ENCODE data around the gene SELENBP1. TPM values are rescaled to one million over a fixed set of nuclear protein-coding genes. Genes with fewer than 3 reads are reported as not detected.

The SELENBP1 gene
- total RNA-seq, 4 donors from 2014 or later: 194 to 623 (median 467) TPM

DNA sequence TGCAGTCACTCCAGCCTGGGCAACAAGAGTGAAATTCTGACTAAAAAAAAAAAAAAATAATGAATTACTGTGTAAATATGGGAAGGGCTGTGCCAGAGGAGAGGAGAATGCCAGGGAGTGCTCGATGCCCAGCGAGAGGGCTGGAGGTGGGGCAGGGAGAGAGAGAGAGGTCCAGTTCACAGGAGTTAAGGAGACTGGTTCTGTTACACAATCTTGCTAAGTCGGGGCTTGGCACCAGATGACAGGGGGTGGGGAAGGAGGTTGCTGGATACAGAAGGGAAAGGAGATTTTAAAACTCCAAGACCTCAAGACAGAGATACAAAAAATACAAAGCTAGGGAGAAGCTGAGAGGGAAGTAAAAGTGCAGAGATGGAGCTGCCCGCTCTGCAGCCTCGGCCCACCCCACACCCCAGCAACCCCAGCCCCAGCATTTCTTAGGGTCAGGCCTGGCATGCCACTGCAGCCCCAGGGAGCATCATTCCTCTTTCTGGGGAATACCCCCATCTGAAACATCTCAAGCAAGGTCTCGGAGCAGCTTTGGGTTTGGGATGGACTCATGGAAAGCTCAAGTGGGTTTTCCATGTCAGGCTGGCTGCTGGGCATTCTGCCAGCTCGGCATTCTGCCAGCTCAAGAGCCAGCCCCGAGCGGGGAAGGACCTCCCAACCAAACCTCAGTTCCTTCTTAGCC, 991 bp downstream of the SELENBP1 start:
- Histone ChIP-seq H3K4me1 (peaks cover 0 to 49% (median 6%) of the 10 kb centered on the region in 4 donors), H3K36me3 (peaks cover 0 to 20% (median 0%) of the 10 kb centered on the region in 3 donors), H3K4me3 (peak overlapping the region in 3 of 4 donors; percentile 38 to 69 (median 62)), H3K27me3 (no peaks in the 10 kb centered on the region), H3K27ac (peak overlapping the region in 3 of 4 donors; percentile 77 to 91 (median 82)), H3K9me3 (no peaks in the 10 kb centered on the region)
- no peak for TF ChIP-seq CTCF (IDR thresholded peaks at IDR 0.05)
- TF ChIP-seq POLR2A (IDR thresholded peaks at IDR 0.05): no peak
- peak in 2 of 3 donors; percentile 67 to 73 for DNase-seq

- H3K4me3 ChIP-seq: peak overlapping the region in 2 of 4 donors; percentile 62 to 69
These were observed 2.1 kb downstream of the SELENBP1 start for GRCh38 chr1:151370211-151370911.

DNA sequence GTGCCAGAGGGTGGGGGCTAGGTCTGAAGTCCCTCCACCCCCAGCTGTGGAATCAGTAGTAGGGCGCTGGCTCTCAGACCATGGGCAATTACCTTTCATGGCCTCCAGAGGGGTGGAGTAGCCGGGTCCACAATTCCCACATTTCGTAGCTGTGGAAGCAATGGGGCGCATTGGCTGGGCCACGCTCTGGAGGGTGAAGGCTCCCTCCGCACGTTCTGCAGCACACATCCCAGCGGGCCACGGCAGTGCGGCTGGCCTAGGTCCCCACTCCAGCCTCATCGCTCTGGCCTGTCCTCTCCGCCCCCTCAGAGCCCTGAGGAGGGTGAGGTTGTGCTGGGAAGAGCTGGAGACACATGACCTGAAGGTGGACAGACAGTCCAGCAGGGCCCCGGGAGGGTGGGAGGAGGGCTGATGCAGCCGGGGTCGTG, 2.9 kb downstream of the SELENBP1 start:
- Histone ChIP-seq H3K4me1 (peaks cover 0 to 49% (median 6%) of the 10 kb centered on the region in 4 donors), H3K4me3 (peak overlapping the region in 2 of 4 donors; percentile 62 to 69)
- DNase-seq: peak in 1 of 3 donors; percentile 59

More at GRCh38 chr1:151370211-151370911, 2.1 kb downstream of the SELENBP1 start:
- no peaks in the 10 kb centered on the region for H3K9me3 ChIP-seq
- H3K27me3 ChIP-seq: no peaks in the 10 kb centered on the region
- peaks cover 0 to 49% (median 6%) of the 10 kb centered on the region in 4 donors for H3K4me1 ChIP-seq
- H3K36me3 ChIP-seq: peaks cover 0 to 32% (median 0%) of the 10 kb centered on the region in 3 donors
- DNase-seq: no peak
- no peak for TF ChIP-seq POLR2A (IDR thresholded peaks at IDR 0.05)
- TF ChIP-seq CTCF (IDR thresholded peaks at IDR 0.05): no peak
- peak overlapping the region in 2 of 4 donors; percentile 69 to 82 for H3K27ac ChIP-seq

GRCh38 chr1:151369302-151369610, 3.2 kb downstream of the SELENBP1 start:
- peaks cover 0 to 49% (median 6%) of the 10 kb centered on the region in 4 donors for H3K4me1 ChIP-seq
- peak overlapping the region in 2 of 4 donors; percentile 69 to 82 for H3K27ac ChIP-seq
- H3K9me3 ChIP-seq: no peaks in the 10 kb centered on the region
- H3K36me3 ChIP-seq: peaks cover 0 to 43% (median 0%) of the 10 kb centered on the region in 3 donors
- peak overlapping the region in 1 of 4 donors; percentile 62 for H3K4me3 ChIP-seq
- no peaks in the 10 kb centered on the region for H3K27me3 ChIP-seq
- TF ChIP-seq CTCF (IDR thresholded peaks at IDR 0.05) (no peak), POLR2A (IDR thresholded peaks at IDR 0.05) (no peak)
- DNase-seq: no peak

More for the DNA sequence above, 2.9 kb downstream of the SELENBP1 start:
- Histone ChIP-seq H3K9me3 (no peaks in the 10 kb centered on the region), H3K27ac (peak overlapping the region in 2 of 4 donors; percentile 69 to 82), H3K36me3 (peaks cover 0 to 39% (median 0%) of the 10 kb centered on the region in 3 donors), H3K27me3 (no peaks in the 10 kb centered on the region)
- TF ChIP-seq POLR2A (IDR thresholded peaks at IDR 0.05) (no peak), CTCF (IDR thresholded peaks at IDR 0.05) (peak in 3 of 6 experiments; percentile 34 to 39 (median 39))

DNA sequence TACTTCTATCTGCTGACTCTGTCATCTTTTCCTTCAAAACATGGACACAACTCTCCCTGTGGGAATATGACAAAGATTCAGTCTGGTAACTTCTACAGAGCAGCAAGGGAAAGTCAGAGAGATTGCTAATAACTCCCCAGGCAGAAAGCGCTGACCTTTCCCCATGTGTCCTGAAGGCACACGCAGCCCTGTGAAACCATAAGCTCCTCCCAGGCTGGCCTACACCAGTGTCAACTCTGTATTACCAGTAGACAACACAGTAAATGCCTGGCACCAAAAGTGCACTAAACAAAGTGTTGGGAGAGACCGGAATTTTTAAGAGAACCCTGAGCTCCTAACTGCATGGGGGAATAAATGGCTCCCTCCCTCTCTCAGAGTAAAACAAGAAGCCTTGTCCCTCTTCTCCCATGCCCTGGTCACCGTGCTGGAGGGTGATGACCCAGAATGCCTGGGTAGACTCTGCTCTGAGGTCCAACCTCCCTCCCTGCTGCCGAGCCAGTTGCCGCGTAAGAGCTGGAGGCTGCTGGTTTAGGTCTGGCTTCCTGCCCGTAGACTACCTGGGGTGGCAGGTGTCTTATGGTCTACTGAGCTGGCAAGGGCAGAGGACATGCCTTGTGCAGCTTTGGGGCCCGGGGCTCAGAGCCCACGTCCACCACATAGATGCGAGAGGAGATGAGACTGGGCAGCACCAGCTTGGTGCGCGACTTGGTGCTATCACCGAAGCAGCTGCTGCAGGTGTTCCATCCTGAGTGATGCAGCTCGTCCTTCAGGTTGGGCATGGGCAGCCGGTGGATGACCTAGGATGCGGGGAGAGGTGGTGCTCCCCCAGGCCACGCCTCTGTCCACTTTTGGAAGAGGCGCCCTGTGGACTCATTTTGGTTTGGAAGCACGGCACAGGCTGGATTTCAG, 3.9 kb downstream of the SELENBP1 start:
- peak overlapping the region in 3 of 4 donors; percentile 22 to 82 (median 69) for H3K27ac ChIP-seq
- DNase-seq: peak in 2 of 3 donors; percentile 75 to 77
- peak overlapping the region in 1 of 4 donors; percentile 62 for H3K4me3 ChIP-seq
- H3K4me1 ChIP-seq: peaks cover 0 to 49% (median 6%) of the 10 kb centered on the region in 4 donors
- no peaks in the 10 kb centered on the region for H3K9me3 ChIP-seq
- TF ChIP-seq CTCF (IDR thresholded peaks at IDR 0.05) (no peak), POLR2A (IDR thresholded peaks at IDR 0.05) (peak in 1 of 2 donors; percentile 17)
- no peaks in the 10 kb centered on the region for H3K27me3 ChIP-seq
- H3K36me3 ChIP-seq: peaks cover 0 to 49% (median 0%) of the 10 kb centered on the region in 3 donors

Measured in Peyer's patch (tissue), 4 donors.